Lung microvascular endothelial cell (primary cell): ENCODE measurements around the gene AMBN. TPM values are rescaled to one million over a fixed set of nuclear protein-coding genes. Genes with fewer than 3 reads are reported as not detected.
"Not testable (repeated sequence)": the region's sequence is repeated elsewhere in the genome, so short reads cannot be mapped to it uniquely, and the experiment has no call there.

Source experiments
- DNase-seq, 2 donors: peaks; one replicate each; pipeline versions ENCODE4 v3.0.0 to v3.0.0-alpha.2; 2010; ENCODE audit warnings: low read depth in 2 of 2
- total RNA-seq: library from RNA; depleted of rRNA; stranded (reverse); fragments of >200 nt; gene quantifications from 2 replicates; pipeline ENCODE4 v1.2.1, GENCODE V29; 2014

AMBN gene
- total RNA-seq, 1 donor from 2014 or later, result not detected

- no peak for DNase-seq
Observed at GRCh38 chr4:70608324-70608723, 16.3 kb downstream of the AMBN start.

GRCh38 chr4:70613306-70614183 is 21.5 kb downstream of the AMBN start:
- DNase-seq, result no peak

- no peak for DNase-seq
Observed at GRCh38 chr4:70614184-70614555, 22.1 kb downstream of the AMBN start.

GRCh38 chr4:70619288-70619687 is 27.2 kb downstream of the AMBN start:
- DNase-seq, result no peak

GRCh38 chr4:70619778-70620177 is 27.7 kb downstream of the AMBN start:
- no peak for DNase-seq

- no peak for DNase-seq
Observed at GRCh38 chr4:70623323-70623722, 31.3 kb downstream of the AMBN start.

- peak in 1 of 2 donors; percentile 15 for DNase-seq
Observed at GRCh38 chr4:70624226-70624793, 32.3 kb downstream of the AMBN start.

GRCh38 chr4:70627620-70628019 is 35.6 kb downstream of the AMBN start:
- no peak for DNase-seq

GRCh38 chr4:70628444-70628843 is 36.4 kb downstream of the AMBN start, which contains the start of gene ENAM:
Gene ENAM (plus strand): TSS chr4:70628744. CDS start chr4:70629501, 757 bp downstream.
- no peak for DNase-seq

- DNase-seq, result no peak
Observed at GRCh38 chr4:70629469-70630090, 37.5 kb downstream of the AMBN start.

GRCh38 chr4:70630162-70630561 is 38.1 kb downstream of the AMBN start:
- DNase-seq, result no peak

GRCh38 chr4:70632028-70632427 is 40.0 kb downstream of the AMBN start:
- DNase-seq, result peak; percentile 47 to 57

- no peak for DNase-seq
Observed at GRCh38 chr4:70634482-70634881, 42.4 kb downstream of the AMBN start.

- DNase-seq, result no peak
Observed at GRCh38 chr4:70637239-70637913, 45.3 kb downstream of the AMBN start.

- DNase-seq, result no peak
Observed at GRCh38 chr4:70640192-70640591, 48.1 kb downstream of the AMBN start.

GRCh38 chr4:70650741-70651140 is 58.7 kb downstream of the AMBN start:
- not testable (repeated sequence) for DNase-seq

GRCh38 chr4:70651864-70652506 is 59.9 kb downstream of the AMBN start:
- peak; percentile 34 to 55 for DNase-seq

GRCh38 chr4:70654605-70655011 is 62.6 kb downstream of the AMBN start:
- no peak for DNase-seq
